SU-DHL-6 (cell line): Measurements from ENCODE around the gene AGAP1.

Experiments
- H2AFZ ChIP-seq: fragments of 200-600 bp; sonication (generic); 2 replicates; pipeline ENCODE4 v1.6.1; 2014; ENCODE audit warnings: low read depth, mild to moderate bottlenecking, moderate library complexity, mixed read lengths, antibody characterized with exemption, low read length; ENCODE audit not compliant: severe bottlenecking
- H3F3A ChIP-seq: fragments of 200-600 bp; shearing (Covaris generic); 2 replicates; pipeline ENCODE4 v1.6.0; 2016; ENCODE audit warnings: antibody characterized with exemption, mild to moderate bottlenecking; ENCODE audit not compliant: insufficient read depth
- H3K27ac ChIP-seq: fragments of 200-600 bp; sonication (generic); 2 replicates; pipeline ENCODE4 v1.5.1; 2016; ENCODE audit warnings: low read depth, mild to moderate bottlenecking, low read length, moderate library complexity, mixed read lengths
- H3K27me3 ChIP-seq: fragments of 200-600 bp; sonication (generic), shearing (Covaris generic); 2 replicates; pipeline ENCODE4 v1.6.0; 2014; ENCODE audit warnings: mild to moderate bottlenecking, low read length
- H3K36me3 ChIP-seq: fragments of 200-600 bp; sonication (generic); 2 replicates; pipeline ENCODE4 v1.6.1; 2014; ENCODE audit warnings: mild to moderate bottlenecking, low read length, mixed read lengths
- H3K4me2 ChIP-seq: fragments of 300-600, 200-600 bp; shearing (Covaris generic), sonication (generic); 2 replicates; pipeline ENCODE4 v1.6.0; 2014; ENCODE audit warnings: low read length, low read depth, mild to moderate bottlenecking; ENCODE audit not compliant: poor library complexity, severe bottlenecking
- H3K4me3 ChIP-seq: fragments of 200-600 bp; sonication (generic); 2 replicates; pipeline ENCODE4 v1.5.1; 2014; ENCODE audit warnings: antibody characterized with exemption, low read length, mild to moderate bottlenecking, mixed read lengths; ENCODE audit not compliant: insufficient read depth, poor library complexity, severe bottlenecking
- H3K79me2 ChIP-seq: fragments of 200-600 bp; sonication (generic); 2 replicates; pipeline ENCODE4 v1.6.1; 2014; ENCODE audit warnings: mild to moderate bottlenecking, low read length, moderate library complexity; ENCODE audit not compliant: insufficient read depth
- H3K9ac ChIP-seq: fragments of 200-600 bp; sonication (generic); 2 replicates; pipeline ENCODE4 v1.7.0; 2014; ENCODE audit warnings: mild to moderate bottlenecking, low read length
- H3K9me2 ChIP-seq: fragments of 200-600 bp; sonication (generic); replicated peaks from 2 replicates; pipeline ENCODE4 v1.6.1; 2014; ENCODE audit warnings: low read length; ENCODE audit not compliant: insufficient read depth
- H3K9me3 ChIP-seq: fragments of 200-600 bp; sonication (generic); 2 replicates; pipeline ENCODE4 v1.6.1; 2014; ENCODE audit warnings: low read length, mixed read lengths; ENCODE audit not compliant: insufficient read depth
- H4K20me1 ChIP-seq: fragments of 200-600 bp; sonication (generic); 2 replicates; pipeline ENCODE4 v1.6.1; 2014; ENCODE audit warnings: low read depth, mild to moderate bottlenecking, antibody characterized with exemption, low read length, moderate library complexity, mixed read lengths
- CTCF ChIP-seq: fragments of 200-600 bp; sonication (generic); IDR thresholded peaks from one replicate; pipeline ENCODE4 v1.5.1; 2017; ENCODE audit warnings: antibody characterized with exemption, mild to moderate bottlenecking, low read length, moderate library complexity; ENCODE audit not compliant: insufficient read depth, poor library complexity, severe bottlenecking
- EZH2phosphoT487 ChIP-seq: fragments of 200-600 bp; sonication (generic), shearing (Covaris generic); conservative IDR thresholded peaks from 2 replicates; pipeline ENCODE4 v1.6.1; 2018; ENCODE audit warnings: mild to moderate bottlenecking, antibody characterized with exemption, low read length, moderate library complexity, mixed read lengths

AGAP1 gene

DNA sequence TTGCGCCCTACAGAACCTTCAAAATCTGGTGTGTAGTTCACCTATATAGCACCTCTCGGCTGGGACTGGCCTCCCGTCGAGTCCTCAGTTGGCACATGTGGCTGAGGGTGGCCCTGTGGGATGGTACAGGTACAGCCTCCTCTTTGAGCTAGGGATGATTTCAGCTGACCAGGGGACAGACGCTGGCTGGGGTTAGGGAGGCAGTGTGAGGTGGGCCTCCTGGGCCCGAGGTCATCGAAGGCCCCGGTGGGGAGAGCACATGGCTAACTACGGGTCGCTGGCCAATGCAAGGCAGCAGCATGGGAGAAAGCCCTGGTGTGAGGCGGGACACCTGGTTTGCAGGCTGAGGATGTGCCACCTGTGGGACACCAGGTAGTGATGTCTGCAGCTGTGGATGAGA lies 369.6 kb downstream of the AGAP1 start:
- no peaks in the 10 kb centered on the region for H3F3A ChIP-seq
- H3K9me3 ChIP-seq = no peaks in the 10 kb centered on the region
- H2AFZ ChIP-seq = no peak overlapping the region
- H3K9me2 ChIP-seq = no peaks in the 10 kb centered on the region
- H4K20me1 ChIP-seq = no peaks in the 10 kb centered on the region
- no peaks in the 10 kb centered on the region for H3K36me3 ChIP-seq
- H3K27ac ChIP-seq = no peak overlapping the region
- TF ChIP-seq CTCF (no peak), EZH2phosphoT487 (no peak)
- H3K79me2 ChIP-seq = no peaks in the 10 kb centered on the region
- H3K27me3 ChIP-seq = no peaks in the 10 kb centered on the region
- no peak overlapping the region for H3K4me3 ChIP-seq
- no peak overlapping the region for H3K9ac ChIP-seq
- H3K4me2 ChIP-seq = no peak overlapping the region

DNA sequence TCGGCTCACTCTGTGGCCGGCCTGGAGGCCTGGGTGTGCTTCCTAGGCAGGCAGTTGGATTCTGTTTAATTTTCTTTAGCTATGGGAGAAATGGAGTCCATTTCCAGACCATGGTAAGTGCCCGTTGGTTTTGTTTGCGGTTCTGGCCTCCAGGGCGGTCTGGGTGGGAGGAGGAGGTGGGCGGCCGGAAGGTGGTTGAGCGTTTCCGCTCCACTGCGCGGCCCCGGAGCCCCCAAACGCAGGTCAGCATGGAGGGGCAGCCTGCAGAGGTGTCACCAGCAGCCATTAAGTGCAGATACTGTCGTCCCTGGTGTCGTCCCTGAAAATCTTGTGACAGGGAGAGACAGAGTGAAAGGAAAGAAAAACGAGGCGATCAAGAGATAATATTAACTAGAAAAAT lies 370.5 kb downstream of the AGAP1 start:
- no peak for TF ChIP-seq CTCF
- TF ChIP-seq EZH2phosphoT487 = no peak

DNA sequence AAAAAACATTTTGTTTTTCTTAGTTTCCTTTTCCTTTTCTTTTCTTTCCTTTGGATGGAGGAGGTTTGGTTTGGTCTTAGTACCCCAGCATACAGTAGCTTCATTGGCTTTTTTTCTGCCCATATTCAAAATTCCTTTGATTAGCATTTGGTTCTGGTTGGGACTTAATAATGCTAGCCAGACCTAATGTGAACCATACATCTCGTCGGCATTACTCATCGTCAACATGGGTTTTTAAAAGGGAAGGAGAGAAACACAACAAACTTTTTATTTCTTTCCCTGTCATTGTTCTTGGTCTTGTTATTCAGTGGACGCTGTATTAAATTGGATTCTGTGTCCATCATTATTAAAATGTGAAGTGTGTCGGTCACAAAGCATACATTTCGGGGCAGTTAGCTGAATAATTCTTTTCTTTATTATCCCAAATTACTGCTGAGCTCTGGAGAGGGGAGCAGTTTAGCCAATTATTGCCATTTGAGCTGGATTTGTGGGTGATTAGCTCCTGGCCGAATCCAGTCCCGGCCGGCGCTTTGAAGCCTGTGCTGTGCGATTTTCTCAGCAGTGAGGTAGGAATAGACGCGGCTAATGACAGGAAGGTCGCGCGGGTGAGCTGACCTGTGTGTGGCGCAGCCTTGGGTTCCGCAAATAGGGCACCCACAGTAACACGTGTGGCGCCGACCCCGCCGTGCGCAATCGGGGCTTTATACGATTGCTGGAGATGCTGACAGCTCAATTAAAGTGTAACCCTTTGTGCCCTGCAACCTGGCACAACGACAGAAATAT lies 371.1 kb downstream of the AGAP1 start:
- H3K4me2 ChIP-seq = no peak overlapping the region
- no peaks in the 10 kb centered on the region for H3K9me3 ChIP-seq
- H3K36me3 ChIP-seq = no peaks in the 10 kb centered on the region
- no peak overlapping the region for H3K27ac ChIP-seq
- no peaks in the 10 kb centered on the region for H4K20me1 ChIP-seq
- TF ChIP-seq EZH2phosphoT487 = no peak
- H3K4me3 ChIP-seq = no peak overlapping the region
- H3K9me2 ChIP-seq = no peaks in the 10 kb centered on the region
- no peak overlapping the region for H3K9ac ChIP-seq
- no peaks in the 10 kb centered on the region for H3F3A ChIP-seq
- H3K27me3 ChIP-seq = no peaks in the 10 kb centered on the region
- H3K79me2 ChIP-seq = no peaks in the 10 kb centered on the region
- no peak overlapping the region for H2AFZ ChIP-seq

More for the DNA sequence above, 370.5 kb downstream of the AGAP1 start:
- no peak overlapping the region for H3K9ac ChIP-seq
- H3K9me3 ChIP-seq = no peaks in the 10 kb centered on the region
- no peaks in the 10 kb centered on the region for H3K27me3 ChIP-seq
- H4K20me1 ChIP-seq = no peaks in the 10 kb centered on the region
- H3K79me2 ChIP-seq = no peaks in the 10 kb centered on the region
- H3K4me3 ChIP-seq = no peak overlapping the region
- no peaks in the 10 kb centered on the region for H3K9me2 ChIP-seq
- no peak overlapping the region for H3K4me2 ChIP-seq
- no peak overlapping the region for H3K27ac ChIP-seq
- H2AFZ ChIP-seq = no peak overlapping the region
- H3F3A ChIP-seq = no peaks in the 10 kb centered on the region
- H3K36me3 ChIP-seq = no peaks in the 10 kb centered on the region

DNA sequence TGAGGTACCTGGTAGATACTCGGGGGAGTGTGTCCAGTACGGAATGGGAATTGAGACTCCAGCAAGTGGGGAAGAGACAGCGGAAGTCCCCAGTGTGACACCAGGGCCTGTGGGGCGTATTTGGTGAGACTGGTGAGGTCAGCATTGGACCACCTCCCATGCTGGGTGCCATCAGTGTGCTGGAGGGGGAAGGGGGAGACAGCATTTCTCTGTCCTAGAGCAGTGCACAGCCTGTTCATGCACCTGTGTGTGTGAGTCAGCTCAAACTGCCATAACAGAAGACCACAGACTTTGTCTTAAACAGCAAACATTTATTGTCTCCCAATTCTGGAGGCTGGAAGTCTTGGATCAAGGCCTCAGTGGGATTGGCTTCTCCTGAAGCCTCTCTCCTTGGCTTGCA lies 372.5 kb downstream of the AGAP1 start:
- H3K9ac ChIP-seq = no peak overlapping the region
- no peak overlapping the region for H2AFZ ChIP-seq
- no peaks in the 10 kb centered on the region for H3K36me3 ChIP-seq
- no peaks in the 10 kb centered on the region for H3F3A ChIP-seq
- H4K20me1 ChIP-seq = no peaks in the 10 kb centered on the region
- no peaks in the 10 kb centered on the region for H3K9me2 ChIP-seq
- H3K27ac ChIP-seq = no peak overlapping the region
- no peaks in the 10 kb centered on the region for H3K79me2 ChIP-seq
- H3K4me2 ChIP-seq = no peak overlapping the region
- no peaks in the 10 kb centered on the region for H3K9me3 ChIP-seq
- H3K4me3 ChIP-seq = no peak overlapping the region
- TF ChIP-seq EZH2phosphoT487 (no peak), CTCF (no peak)
- no peaks in the 10 kb centered on the region for H3K27me3 ChIP-seq
